NT2/D1 (cell line): ENCODE measurements around the gene TPGS1.

Source experiments
- SUZ12 ChIP-seq: IDR thresholded peaks from 2 replicates; pipeline ENCODE4 v1.6.1; 2011; ENCODE audit not compliant: insufficient read length, insufficient read depth; ENCODE audit errors: extremely low read depth
- YY1 ChIP-seq: IDR thresholded peaks from 2 replicates; pipeline ENCODE4 v1.6.1; 2011; ENCODE audit not compliant: insufficient read length, insufficient read depth
- ZNF274 ChIP-seq: IDR thresholded peaks from 2 replicates; pipeline ENCODE4 v1.6.1; 2011; ENCODE audit warnings: mild to moderate bottlenecking, low read depth, low read length

- no peak for TF ChIP-seq YY1
- no peak for TF ChIP-seq ZNF274
- TF ChIP-seq SUZ12: no peak
Measured at GRCh38 chr19:540867-541637, 33.8 kb downstream of the TPGS1 start.
